UCSD-AML1 (cell line): Measurements from ENCODE around the gene FN3KRP.
A peak's percentile ranks its signal among the peaks of the same experiment; 100 is the strongest.

Source experiments
- DNase-seq: peaks from one replicate; lab custom pipeline; 2025; ENCODE audit not compliant: unreplicated experiment; lab: John Stamatoyannopoulos, UW

The FN3KRP gene, protein sequence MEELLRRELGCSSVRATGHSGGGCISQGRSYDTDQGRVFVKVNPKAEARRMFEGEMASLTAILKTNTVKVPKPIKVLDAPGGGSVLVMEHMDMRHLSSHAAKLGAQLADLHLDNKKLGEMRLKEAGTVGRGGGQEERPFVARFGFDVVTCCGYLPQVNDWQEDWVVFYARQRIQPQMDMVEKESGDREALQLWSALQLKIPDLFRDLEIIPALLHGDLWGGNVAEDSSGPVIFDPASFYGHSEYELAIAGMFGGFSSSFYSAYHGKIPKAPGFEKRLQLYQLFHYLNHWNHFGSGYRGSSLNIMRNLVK

DNA sequence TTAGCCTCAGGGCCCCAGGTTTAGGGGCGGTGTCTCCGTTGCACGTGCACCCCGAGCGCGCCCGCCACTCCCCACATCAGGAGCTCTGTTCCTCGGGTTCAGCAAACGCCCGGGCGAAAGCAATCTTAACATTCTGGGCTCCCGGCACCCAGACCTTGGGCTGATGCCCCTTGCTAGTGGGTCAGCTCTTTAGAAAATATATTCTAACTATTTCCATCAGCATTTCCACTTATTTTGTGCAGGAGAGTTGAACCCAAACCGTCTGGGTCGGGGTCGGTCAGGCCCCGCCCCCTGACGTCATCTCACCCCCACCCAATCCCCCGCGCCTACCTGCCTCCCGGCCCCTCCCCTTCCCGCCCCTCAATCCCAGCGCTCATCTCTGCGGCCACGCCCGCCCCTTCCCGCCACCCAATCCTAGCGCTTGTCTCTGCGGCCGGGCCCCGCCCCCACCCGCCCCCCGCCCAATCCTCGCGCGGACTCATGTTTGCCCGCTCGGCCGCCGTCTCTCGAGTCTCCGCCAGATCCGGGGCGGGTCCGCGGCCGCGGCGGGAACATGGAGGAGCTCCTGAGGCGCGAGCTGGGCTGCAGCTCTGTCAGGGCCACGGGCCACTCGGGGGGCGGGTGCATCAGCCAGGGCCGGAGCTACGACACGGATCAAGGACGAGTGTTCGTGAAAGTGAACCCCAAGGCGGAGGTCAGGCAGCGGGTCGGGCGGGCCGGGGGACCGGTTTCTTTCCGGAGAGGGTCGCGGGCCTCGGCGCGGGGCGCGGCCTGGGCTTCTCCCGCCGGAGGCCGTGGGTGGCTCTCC lies at the start of gene FN3KRP:
FN3KRP (plus strand) TSS at position 504 of the 808 bp plus-strand sequence; CDS start at position 554, 50 bp downstream.
- DNase-seq = peak; percentile 94

DNA sequence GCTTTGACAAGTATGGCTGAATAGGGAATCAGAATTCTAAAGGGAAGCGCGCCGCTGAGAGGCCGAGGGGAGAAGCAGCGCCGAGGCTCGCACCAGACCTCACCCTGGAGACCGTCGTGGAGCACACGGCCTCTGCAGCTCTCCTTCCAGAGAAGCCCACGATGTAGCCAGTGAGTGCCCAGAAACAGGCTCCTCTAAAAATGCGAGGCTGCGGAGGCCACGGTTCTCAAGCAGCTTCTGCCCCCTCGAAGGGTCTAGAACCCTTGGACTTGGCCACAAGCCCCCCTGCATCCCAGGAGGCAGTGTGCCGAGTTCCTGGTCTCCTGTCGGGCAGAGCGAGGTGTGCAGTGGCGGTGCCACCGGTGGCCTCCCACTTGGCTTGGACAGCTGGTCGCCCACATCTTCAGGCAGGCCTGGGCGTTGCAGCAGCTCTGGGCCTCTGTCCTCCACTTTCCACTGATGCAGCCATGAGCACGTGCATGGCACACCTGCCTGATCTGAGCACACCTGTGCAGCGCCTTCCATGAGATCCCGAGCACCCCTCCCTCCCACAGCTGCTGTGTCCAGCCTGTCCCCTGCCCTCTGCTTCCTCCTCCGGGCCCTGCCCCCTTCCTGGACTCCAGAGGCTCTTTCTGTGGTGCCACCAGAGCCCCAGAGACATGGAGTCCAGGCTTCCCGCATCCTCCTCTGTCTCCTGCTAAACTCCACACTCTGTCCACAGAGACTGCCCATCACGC lies 49.4 kb upstream of the FN3KRP start:
- DNase-seq = no peak

DNA sequence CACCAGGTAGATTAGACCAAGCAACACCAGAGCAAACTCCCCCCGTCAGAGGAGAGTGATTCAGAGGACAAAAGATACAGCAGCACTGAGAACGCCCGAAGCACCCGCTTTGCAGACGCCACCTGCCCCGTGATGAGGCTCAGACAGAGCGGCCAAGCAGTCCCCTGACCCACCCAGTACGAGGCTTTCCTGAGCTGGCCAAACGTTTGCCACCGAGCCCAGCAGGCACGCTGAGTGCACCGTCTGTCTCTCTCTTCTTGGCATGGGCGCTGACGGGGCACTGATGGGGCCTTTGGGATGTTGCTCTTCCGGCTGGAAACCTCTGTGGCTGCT lies 48.9 kb upstream of the FN3KRP start:
- no peak for DNase-seq

DNA sequence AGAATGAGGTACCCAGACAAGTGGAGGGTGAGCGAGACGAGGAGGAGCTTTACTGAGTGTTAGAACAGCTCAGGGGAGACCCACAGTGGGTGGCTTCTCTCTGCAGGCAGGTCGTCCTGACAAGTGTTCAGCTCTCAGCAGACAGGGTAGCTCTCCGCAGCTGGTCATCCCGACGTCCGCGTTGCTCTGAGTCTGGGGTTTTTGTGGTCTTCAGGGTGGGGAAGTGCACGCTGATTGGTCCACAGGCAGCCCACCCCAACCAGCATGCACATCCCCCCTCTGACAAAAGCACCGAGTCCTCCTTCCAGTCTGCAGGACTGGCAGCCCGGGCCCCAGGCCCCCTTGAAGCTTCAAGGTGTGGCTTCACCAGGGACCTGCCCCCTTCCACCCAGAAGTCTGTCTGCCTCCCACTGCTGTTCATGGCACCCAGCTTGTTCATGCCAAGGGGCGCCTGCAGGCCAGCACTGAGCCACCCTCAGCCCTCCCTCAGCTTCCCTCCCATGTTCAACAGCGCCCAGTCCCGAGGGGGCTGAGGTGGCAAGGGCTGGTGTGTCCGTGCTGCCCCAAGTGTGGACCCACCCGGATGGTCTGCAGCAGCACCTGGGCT lies 48.4 kb upstream of the FN3KRP start:
- DNase-seq = no peak

DNA sequence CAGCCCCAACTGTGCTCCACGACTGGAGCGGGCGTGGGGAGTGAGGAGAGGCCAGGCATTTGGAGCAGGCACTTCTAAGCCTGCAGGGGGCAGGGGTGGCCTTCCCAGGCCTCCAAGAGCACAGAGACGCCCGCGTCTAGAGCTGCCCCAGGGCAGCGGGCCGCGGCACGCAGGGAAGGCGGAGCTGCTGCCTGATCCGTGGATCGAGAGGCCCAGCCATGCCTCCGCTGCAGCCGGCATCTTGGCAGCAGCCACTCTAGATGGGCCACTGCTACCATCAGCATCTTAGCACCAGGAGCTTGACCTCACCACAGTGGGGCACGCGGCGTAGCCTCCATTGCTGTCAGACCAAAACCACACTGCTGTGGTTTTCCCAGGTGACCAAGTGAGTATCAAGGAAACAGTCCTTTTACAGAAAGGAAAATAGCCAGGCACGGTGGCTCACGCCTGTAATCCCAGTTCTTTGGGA lies 47.8 kb upstream of the FN3KRP start:
- peak; percentile 89 for DNase-seq

DNA sequence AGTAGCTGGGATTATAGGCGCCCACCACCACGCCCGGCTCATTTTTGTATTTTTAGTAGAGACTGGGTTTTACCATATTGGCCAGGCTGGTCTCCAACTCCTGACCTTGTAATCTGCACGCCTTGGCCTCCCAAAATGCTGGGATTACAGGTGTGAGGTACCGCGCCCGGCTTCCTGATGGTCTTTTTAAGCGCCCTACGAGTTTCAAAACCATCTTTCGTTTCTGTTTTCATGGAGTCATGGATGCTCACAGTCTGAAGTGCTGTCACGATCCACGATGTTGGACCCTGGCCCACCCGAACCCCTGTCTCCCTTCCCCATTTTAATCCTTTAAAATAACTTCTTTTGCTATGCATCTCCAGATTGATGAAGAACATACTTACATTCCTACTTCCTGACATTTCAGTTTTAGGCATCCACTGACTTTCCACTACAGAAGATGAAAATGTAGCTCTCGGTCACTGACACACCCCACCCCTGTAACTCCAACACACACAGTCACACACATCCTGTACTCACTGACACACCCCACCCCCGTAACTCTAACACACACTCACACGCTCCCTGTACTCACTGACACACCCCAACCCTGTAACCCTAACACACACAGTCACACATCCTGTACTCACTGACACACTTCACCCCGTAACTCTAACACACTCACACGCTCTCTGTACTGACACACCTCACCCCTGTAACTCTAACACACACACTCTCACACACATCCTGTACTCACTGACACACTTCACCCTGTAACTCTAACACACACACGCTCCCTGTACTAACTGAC lies 45.6 kb upstream of the FN3KRP start:
- no peak for DNase-seq

DNA sequence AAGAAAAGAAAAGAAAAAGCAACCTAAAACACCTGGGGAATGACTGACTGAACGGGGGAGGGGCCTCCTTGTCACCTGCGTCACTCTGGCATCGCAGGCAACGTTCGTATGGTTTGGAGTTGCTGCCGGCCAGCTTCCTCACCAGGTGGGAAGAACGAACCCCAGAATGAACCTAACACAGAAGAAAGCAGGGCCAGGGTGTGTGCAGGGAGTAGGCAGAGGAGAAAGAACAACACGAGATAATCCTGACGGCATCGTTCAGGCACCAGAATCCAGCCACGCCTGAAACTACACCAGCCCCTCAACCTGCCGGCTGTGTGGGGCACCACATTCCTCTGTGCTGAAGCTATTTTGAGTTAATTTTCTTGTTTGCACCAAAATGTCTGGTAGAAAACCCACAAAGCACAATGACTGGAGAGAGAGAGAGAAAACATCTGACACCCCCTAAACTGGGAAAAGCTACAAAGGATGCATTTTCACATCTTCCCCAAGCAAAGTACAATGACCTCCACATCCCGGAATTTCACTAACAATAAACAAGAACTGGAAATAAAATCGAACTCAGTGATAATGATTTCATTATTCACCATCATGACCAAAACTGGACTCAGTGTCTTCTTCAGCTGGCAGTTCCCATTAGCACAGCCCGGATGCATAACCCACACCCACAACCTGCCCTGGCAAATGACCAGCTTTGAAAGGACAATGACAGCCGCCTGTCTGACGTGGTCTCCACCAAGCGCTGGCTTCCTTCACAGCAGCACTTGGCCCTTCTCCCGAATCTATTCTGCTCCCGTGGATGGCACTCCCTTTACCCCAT lies 41.6 kb upstream of the FN3KRP start:
- no peak for DNase-seq

DNA sequence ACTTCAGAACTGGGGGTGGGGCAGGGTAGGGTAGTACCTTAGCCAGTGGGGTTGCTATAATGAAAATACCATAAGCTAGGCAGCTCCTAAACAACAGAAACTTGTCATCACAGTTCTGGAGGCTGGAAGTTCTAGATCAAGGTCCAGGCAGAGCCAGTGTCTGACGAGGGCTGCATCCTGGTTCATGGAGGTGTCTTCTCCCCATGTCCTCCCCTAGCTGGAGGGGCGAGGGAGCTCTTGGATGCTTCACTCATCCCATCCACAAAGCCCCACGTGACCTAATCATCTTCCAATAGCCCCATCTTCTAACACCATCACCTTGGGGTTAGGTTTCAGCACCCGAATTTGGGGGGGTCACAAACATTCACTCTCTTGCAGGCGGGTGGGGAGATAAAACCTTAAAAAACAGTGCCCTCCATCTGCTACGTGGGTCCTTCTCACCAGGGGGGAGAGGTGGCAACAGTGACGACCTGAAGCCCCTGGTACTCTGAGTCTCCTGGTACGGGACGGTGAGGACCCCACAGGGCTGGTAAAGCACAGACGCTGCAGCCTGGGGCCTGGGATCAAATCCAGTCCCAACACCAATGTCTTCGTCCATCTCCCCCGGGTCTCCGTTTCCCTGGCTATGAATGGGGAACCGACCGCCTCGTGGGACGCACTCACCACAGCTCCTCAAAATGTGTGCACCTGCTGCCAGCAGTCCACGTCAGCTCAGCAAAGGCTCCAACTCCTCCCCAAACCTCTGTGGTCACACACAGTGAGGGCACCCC lies 40.8 kb upstream of the FN3KRP start:
- no peak for DNase-seq

DNA sequence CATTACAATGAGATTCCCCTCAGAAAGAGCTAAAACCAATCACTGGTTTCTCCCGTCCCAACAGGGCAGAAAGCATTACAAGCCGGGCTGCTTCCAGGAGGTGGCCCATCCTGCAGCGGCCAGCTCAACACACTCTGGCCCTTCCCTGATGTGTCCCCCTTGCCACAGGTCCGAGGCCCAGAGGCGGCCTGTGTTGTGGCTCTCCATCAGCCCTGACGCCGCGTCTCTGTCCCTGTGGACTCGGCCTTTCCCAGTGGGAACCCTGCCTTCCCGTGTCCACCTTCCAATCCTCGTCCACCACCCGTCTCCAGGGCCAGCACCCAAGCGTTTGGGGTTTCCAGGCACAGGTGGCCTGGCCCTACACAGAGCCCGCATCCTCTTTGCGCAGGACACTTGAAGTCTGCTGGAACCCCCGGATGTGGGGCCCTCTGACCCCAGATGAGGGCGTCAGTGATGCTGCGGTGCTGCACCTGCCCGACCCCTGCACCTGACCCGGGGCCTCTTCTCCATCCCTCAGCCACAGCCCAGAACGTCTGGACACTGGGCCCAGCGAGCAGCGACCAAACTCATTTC lies 39.1 kb upstream of the FN3KRP start:
- DNase-seq = no peak

DNA sequence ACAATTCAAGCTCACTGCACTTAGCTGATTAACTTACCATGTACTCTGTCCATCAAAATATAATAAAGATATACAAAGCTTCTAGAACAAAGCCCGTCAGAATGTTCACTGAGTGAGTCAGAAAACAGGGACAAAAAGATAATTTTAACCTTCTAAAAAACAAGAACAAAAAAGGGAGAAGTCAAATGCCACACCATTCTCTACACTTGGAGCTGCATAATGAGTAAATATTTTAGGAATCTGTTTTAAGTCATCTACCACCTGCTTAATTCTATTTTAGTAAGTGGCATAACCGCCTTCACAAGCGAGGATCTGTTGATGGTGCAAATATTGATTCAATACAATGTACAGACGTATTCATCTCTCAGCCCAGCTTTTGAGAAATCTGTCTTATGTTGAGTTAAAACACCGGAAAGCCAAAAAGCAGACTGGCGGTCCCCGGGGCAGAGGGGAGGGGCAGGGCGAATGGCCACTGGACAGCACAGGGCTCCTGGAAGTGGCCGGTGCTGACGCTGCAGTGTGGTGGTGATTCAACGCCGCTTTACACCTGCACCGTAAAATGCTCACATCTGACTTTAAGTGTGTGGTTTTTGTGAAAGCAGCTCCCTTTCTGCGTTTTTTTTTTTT lies 38.1 kb upstream of the FN3KRP start:
- DNase-seq = no peak

DNA sequence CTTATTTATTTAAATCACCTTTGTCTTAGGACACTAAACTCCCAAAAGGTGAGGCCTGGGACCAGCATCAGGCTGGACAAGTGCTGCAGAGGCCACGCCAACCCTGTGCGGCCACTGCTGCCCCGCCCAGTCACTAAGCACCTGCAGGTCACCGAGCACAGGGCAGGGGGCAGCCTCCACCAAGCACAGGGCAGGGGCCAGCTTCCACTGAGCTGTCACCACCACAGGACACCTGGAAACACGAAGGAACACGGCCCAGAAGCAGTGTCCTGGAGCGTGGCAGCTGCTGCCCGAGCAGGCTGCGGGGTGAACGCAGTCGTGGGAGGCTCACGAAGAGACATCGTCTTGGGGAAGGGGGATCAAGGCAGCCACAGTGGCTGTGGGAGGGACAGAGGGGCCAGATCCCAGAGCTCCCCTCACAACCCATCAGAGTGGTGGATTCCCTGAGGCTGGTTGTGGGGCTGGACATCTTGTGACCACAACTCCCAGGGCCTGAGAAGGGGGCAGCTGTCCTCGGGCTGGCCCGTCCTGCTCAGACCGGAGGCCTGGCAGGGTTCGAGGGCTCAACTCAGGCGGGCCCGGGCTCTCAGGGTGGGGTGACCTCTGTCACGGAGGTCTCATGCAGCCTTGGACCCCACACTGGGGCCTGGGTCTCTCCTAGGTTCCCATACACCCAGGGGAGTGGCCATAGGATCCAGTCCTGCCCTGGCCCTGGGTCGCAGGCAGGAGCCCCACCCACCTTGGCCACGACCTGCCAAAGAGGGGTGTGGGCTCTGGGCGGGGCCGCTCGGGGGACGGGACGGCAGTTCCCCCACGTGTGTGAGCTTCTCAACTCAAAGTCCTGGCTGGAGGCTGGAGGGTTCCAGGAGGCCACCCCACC lies 36.7 kb upstream of the FN3KRP start:
- no peak for DNase-seq

DNA sequence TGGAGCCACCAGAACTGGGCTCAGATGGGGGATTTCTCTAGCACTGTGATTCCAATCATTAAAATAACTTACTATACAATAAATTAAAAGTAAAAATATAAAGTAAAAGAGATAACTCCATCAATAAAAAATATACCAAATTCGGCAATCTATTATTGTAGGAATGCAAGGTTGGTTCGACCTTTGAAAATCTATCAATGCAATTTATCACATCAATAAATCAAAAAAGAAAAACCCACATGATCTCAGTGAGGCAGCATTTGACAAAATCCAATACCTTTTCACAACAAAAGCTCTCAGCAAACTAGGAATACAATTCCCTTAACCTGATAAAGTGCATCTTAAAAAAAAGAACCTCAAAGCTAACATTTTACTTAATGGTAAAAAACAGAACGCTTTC lies 35.0 kb upstream of the FN3KRP start:
- DNase-seq = no peak

DNA sequence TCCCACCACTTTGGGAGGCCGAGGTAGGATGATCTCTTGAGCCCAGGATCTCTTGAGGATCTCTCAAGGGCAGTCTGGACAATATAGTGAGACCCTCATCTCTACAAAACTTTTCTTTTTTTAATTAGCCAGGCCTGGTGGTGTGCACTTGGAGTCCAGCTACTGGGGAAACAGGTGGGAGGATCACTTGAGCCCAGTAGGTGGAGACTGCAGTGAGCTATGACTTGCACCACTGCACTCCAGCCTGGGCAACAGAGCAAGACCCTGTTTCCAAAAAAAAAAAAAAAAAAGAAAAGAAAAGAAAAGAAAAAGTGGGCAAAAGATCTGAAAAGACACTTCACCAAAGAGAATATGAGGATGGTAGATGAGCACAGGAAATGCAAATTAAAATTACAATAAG lies 33.0 kb upstream of the FN3KRP start:
- DNase-seq = no peak

DNA sequence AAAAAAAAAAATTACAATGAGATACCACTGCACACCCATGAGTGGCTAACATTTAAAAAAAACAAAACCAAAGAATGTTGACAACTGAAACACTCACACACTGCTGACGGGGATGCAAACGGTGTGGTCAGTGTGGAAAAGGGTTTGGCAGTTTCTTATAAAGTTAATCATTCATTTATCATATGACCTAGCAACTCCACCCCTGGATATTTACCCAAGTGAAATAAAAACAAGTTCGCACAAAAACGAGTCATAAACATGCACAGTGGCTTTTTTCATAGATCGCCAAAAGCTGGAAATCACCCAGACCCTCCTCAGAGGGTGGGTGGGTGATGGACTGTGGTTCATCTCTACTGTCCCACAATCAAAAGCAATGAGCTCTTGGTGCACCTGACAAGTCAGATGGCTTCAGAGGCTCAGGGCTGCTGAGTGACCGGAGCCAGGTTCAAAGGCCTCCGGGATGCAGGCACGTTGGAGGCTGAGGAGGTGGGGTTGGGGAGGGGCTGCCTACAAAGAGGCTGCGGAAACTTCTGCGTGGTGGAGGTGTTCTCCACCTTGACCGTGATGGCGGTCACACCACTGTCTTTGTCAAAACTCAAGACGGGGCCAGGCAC lies 32.2 kb upstream of the FN3KRP start:
- DNase-seq = no peak

DNA sequence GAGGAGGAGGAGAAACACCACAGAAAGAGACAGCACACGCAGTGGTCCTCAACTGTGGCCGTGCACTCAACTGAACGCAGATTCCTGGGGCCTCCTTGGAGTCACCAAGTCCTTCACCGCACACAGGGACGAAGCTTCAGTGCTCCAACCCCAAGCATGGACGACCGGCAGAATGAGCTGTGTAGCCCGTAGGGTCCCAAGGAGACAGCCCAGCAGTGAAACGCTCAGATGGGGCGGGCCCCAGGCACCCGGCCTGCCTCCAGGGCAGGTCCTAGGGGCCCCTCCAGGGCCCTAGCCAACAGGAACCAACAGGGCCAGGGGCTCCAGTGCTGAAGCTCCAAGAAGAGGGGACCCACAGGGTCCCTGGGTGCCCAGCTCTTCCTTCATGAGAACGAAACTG lies 31.2 kb upstream of the FN3KRP start:
- no peak for DNase-seq

DNA sequence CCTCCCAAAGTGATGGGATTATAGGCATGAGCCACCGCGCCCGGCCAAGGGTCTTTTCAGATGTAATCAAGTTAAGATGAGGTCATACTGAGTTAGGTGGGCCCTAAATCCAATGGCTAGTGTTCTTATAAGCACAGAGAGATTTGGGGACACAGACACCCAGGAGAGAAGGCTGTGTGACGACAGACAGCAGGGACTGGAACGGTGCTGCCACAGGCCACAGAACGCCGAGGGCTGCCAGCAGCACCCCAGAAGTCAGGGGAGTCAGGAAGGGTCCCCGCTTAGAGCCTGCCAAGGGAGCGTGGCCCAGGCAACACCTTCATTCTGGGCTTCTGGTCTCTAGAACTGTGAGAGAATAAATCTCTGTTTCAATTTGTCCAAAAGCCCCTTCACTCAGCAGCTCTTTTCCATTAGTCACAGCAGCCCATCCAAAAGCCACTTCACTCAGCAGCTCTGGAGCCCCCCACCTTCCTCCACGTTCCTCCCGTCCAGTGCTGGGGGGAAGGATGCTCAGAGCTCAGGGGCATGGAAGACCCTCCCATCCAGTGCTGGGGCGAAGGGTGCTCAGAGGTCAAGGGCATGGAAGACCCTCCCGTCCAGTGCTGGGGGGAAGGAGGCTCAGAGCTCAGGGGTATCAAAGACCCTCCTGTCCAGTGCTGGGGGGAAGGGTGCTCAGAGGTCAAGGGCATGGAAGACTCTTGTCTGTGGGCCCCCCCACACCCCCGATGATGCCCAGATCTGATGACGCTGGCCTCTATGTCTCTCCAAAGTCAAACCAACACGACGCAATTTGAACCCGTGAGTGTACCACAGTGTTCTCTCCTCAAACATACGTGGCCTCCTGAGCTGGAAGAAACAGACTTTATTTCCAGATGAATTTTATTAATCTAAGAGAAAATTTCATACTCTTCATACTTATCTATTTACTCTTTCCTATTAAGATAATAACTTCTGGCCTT lies 29.9 kb upstream of the FN3KRP start:
- DNase-seq = no peak
